Loucy (cell line): ENCODE results near the gene TMEM259.

Source experiments
- CTCF ChIP-seq: fragments of 200-600 bp; sonication (generic); conservative IDR thresholded peaks from 2 replicates; pipeline ENCODE4 v1.5.1; 2014; ENCODE audit warnings: mild to moderate bottlenecking, antibody characterized with exemption, low read length
- EZH2phosphoT487 ChIP-seq: fragments of 200-600 bp; IDR thresholded peaks from 2 replicates; pipeline ENCODE4 v1.6.1; 2018; ENCODE audit warnings: antibody characterized with exemption, mild to moderate bottlenecking, moderate library complexity, borderline replicate concordance

GRCh38 chr19:964761-965694 is 55.9 kb downstream of the TMEM259 start:
- no peak for TF ChIP-seq CTCF
- no peak for TF ChIP-seq EZH2phosphoT487
